Skin of body (tissue), 2 donors: ENCODE results near the gene KCNK10. TPM values are rescaled to one million over a fixed set of nuclear protein-coding genes. Genes with fewer than 3 reads are reported as not detected.

Source experiments
- DNase-seq: peaks from one replicate; lab custom pipeline; 2025; lab: John Stamatoyannopoulos, UW
- total RNA-seq: library from RNA; depleted of rRNA; stranded (reverse); fragments of >200 nt; gene quantifications from one replicate; pipeline ENCODE4 v1.2.3, GENCODE V29; 2014

Gene KCNK10
- total RNA-seq, 1 donor from 2014 or later: 0.30 TPM

DNA sequence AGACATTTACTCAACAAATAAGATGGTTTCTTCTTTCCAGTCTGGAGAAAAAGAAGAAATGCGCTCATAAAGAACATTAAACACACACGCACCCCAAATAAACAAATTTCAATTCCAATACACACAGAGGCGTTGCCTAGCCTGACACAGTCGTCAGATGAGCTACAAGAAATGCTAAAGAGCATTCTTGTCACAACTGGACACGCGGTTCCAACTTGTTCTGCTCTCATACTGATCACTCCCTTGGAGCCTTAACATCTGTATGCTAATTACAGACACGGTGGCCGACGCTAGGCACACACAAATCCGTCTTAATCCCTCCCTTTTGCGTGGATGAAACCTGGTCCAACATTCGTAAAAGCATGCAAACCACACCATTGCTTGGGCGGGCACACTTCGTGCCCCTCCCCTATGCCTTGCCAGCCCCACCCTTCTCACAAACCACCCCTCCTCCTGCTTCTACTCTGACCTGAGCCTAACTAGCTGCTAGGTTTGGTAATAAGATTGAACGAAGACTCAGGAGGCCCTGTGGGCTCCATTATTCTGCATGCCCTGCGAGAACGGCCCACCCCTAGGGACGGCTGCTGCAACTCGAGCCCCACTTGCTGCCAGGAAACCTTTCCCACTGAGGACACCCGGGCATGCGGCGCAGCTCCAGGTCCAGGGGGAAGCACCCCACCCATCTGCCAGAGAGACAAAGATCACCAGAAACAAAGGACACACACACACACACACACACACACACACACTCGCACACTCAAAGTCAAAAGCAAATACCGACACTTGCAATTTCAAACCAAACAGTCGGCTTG lies 1.2 kb downstream of the KCNK10 start:
- DNase-seq: no peak

DNA sequence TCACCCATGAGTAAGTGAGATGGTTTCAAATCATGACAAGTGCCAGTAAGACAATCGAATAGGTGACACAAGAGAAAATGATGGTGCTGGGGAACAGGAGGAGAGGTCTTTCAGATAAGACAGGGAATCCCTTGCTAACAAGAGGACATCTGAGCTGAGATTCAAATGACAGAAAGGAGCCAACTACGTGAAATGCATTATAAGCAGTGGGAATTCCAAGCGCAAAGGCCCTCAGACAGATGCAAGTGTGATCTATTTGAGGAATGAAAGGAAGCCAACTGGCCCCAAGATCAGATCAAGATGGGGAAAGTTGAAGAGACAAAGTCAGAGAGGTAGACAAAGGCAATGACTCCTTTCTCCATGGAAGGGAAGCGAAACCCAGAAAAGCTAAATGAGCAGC lies 4.7 kb downstream of the KCNK10 start:
- DNase-seq: no peak

DNA sequence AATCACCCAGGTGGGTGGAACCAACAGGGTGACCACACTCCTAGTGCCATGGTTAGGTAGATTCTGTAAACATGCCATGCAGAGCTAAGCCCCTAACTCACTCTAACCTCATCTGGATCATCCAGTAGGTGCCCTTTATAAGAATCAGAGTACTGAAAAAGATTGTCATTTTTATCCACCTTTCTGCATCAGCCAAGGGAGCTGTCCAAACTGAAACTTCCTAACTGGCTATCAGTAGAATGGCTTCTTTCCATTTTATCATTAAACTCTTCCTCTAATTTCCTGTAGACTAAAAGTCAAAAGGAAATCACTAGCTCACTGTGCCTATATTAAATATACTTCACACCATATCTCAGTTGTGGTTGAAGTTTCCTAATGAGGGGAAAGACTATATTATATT lies 6.5 kb downstream of the KCNK10 start:
- DNase-seq: no peak

DNA sequence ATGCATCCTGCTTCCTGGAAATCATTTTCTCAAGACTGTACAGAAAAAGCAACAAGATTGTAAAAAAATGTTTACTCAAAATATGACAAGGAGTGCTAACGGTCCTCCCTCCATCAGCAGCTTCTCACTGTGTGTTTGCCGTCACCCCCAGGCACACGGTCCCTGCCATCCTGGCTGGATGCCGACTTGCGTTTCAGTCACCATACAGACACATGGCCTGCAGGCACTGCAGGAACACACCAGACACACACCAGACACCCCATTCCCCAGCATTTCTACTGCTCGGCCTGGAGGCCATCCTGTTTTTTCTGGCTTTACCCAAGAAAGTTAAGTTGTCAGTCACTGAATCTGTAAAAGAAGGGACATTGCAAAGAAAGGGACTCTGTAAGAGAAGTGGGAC lies 10.8 kb downstream of the KCNK10 start:
- no peak for DNase-seq

DNA sequence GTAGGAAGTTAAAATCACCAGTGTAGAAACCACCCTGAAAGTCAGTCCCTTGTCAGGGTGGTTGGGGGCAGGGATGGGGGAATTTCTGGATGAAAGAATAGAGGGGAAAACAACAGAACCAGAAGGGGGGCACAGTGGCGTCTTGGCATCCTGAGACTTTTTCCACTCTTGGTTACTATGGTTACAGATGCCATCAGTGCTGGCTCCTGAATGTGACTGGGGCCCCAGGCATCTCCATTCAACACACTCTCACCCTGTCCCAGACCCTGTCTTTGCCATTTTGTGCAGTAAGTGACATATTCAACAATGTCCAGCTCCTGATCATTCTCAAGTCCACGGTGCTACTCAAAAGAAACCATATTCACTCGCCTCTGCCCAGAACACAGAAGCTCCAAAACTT lies 11.3 kb downstream of the KCNK10 start:
- no peak for DNase-seq

DNA sequence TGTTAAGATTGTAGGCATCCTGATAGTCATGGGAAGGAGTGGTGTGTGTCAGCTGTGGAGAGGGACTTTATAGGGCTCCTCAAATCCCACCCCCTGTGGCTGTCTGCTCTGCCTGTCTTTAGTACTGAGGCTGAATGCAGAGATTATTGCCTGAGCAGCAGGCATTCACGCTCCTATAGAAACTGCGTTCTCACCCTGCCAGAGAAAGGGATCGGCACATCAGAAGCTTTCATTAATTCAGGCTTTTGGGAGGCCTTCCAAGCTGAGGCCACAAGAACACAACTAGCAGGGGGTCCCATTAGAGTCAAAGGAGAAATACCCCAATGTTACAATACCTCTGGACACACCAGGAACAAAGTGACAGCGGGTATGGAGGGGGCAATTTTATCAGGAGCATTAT lies 12.6 kb downstream of the KCNK10 start:
- DNase-seq: no peak

DNA sequence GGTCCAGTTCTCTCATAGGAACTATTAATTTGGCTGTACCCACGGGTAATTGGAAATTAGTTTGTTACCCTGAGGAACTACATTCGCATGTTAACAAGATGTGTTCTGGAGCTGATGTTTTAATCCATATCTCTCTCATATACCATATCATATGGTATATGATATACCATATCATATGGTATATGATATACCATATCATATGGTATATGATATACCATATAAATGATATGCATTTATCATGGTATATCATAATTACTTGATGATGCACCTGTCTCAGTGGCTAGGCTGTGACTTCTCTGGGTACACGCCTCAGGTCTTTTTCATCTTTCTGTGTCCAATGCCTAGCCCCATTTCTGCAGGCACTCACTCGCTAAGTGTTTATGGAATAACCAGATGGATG lies 13.0 kb downstream of the KCNK10 start:
- no peak for DNase-seq

DNA sequence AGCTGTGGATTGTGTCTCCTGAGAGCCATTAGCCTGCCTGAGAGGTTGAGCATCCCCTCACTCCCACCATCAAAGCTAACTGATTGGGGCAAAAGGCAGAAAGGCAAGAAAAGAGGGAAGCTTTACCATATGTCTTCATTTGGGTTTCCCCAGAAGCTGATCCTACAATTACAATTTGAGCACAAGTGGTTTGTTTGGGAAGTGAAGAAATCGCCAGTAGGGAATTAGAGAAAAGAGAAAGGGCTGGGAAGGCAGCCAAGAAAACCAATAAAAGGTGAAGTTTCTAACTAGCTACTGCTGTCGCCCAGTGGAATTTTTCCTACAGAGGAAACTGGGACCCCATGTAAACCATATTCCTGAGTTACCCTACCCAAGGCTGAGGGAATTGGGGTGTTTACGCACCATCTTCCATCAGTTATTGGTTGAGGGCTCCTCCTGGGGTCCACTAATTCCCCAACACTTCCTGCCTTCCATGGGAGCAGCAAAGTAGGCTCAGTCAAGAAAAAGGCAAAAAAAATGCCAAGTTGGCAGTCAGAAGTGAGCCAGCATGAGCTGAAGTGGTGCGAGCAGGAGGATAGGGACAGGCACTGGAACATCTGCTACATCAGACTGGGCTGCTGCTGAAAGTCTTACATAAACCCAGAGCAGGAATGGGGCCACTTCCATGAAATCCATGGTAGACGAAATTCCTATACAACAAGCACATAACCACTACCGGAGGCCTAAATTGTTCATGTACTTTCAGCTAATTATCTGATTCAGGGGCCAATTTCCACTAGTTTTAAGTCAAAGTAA lies 17.3 kb downstream of the KCNK10 start:
- no peak for DNase-seq

DNA sequence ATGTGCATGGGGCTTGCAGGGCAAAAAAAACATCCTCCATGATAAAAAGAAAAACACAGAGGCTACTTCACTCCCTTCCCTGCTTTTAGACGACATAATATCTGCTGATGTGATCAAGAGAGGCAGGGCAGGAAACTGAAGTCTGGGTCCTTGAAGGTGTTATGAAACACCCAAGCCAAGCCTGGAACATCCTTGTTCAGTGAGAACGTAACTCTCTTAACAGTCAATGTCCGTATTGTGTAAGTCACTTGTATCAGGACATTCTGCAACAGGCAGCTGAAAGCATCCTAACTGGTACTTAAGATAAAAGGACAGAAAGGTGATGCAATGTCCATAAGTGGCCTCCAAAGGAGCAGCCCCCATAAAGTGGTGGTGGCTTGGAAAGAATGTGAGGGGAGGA lies 20.0 kb downstream of the KCNK10 start:
- DNase-seq: no peak

DNA sequence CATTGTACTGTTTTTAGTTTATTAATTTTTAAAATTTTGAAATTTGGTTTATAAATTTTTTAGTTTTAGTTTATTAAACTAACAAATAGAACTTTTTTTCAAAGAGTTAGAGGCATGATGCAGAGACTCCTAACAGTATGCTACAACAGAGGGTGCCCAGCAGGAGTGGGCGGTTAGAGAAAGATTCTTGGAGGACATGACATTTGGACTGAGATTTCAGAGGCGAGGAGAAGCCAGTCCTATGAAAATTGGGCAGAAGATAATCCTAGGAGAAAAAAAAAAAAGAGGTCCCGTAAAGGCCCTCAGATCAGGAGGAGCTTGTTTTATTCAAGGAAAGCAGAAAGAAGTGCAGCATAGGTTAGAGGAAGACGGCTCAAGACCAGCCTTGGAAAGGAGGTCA lies 21.7 kb downstream of the KCNK10 start:
- no peak for DNase-seq

DNA sequence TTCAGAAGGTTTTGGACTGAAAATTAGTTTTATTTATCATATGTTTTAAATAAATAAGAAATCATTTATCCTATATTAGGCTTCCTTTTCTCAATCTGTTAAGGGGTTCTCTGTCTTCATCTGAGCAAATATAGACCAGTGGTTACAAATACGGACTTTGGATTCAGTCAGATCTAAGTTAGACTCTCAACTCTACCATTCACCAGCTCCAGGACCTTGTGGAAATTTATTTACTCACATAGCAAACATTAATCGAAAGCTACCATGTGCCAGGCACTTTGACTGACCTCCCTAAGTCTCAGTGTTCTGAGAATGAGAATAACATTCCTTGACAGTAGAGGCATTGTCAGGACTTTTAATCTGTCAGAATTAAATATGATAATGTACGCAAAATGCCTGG lies 22.3 kb downstream of the KCNK10 start:
- no peak for DNase-seq

DNA sequence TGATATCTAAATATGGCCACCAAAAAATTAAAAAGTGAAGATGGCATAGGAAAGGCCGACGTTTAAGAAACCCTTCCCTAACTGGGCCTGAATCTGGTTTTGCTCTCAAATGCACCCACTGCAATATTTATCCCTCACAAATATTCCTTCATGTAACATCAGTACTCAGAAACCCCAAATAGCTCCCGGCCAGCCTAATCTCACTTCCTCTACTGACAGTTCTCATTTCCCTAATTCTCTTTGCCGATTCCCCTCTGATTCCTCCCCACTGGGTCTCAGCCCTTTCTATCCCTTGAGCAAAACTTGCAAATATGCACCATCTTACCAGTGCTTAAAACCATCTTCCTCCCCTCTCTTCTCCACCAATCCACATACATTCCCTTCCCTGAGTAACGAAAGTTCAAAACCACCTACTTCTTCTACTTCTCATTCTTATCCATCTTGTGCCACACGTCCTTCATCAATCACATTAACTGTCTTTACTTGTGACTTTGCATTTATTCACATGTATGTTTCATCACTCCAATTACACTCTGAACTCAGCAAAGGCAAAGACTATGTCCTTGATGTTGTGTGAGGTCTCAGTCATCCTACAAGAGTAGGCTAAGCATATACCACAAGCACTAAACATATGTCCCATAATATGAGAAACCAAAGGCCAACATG lies 23.1 kb downstream of the KCNK10 start:
- DNase-seq: no peak

DNA sequence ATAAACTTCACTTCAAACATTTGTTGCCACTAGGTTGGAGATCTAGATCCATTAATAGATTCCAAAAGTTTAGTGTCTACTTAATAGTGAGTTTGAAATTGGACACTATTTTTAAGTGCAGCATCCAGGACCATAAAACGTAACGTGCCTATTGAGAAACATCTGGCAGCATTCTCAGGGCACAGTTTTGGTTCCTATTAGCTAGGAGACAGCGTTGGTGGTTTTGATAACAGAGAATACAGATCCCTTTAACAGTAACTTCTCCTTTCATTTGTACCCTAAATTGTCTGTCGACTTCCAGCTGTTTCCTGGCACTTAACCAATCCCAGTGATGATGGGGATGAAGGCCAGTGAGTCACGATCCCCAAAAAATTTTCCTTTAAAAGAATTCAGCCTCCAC lies 25.8 kb downstream of the KCNK10 start:
- no peak for DNase-seq

DNA sequence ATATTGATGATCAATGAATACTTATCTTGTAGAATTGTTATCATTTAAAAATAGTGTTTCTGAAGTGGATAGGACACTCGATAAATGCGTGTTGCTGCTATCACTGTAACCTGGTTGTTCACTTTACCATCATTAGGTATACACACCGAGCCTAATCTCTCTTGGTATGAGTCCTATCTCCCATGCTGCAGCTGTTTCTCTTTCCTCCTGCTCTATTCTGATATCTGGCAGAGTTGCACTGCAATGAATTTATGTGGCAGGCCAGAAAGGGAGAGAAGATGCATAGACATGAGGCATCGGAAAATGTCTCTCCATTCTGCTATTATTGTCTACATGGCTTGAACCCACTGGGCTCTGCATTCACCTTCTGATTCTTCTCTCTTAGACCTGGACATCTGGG lies 26.7 kb downstream of the KCNK10 start:
- DNase-seq: no peak

DNA sequence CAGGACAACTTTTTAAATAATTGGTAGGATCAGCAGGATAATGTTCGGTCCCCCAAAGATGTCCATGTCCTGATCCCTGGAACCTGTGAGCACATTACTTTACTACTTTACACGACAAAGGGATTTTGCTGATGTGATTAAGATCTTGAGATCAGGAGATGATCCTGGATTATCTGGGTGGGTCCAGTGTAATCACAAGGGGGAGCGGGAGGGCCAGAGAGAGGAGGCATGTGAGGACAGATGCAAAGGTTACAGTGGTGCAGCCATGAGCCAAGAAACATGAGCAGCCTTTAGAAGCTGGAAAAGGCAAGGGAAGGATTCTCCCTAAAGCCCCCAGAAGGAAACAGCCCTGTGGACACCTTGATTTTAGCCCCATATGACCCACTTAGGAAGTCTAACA lies 33.1 kb downstream of the KCNK10 start:
- DNase-seq: no peak

DNA sequence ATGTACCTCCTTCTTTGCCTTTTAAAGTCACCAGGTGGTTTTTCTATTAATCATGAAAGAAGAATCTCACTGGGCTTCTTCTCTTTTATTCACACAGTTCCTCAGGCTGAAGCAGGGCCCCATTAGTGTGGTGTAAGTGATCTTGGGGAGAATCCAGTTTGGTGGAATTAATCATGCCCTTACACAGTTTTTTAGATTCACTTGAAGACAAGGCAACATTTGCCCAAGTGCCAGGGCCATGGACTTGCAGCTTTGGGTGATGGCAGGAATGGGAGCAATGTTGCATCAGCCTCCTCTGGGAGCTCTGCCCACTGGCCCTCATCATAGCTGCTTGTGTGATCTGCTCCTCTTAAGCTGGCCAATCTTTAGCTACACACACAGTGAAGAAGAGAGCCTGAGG lies 33.8 kb downstream of the KCNK10 start:
- no peak for DNase-seq

DNA sequence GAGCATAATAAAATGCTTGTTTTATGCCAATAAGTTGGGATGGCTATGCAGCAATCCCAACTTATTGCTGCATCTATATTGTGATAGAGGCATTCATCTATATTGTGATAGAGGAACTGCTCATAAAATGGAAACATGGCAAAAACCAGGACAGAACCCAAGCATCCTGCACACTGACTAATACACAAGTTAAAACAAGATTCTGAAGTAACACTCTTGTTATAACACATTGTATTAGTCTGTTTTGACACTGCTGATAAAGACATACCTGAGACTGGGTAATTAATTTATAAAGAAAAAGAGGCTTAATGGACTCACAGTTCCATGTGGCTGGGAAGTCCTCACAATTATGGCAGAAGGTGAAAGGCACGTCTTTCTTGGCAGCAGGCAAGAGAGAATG lies 36.8 kb downstream of the KCNK10 start:
- DNase-seq: no peak

DNA sequence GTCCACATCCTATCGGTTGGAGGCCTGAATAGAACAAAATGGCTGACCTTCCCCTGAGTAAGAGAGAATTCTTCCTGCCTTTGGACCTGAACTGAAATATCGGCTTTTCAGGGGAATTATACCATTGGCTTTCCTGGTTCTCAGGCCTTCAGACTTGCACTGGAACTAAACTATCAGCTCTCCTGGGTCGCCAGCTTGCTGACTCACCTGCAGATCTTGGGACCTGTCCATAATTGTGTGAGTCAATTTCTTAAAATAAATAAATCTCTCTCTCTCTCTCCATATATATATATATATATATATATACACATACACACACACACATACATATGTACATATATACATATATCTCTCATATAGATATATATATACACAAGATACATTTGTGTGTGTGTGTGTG lies 41.6 kb downstream of the KCNK10 start:
- no peak for DNase-seq

DNA sequence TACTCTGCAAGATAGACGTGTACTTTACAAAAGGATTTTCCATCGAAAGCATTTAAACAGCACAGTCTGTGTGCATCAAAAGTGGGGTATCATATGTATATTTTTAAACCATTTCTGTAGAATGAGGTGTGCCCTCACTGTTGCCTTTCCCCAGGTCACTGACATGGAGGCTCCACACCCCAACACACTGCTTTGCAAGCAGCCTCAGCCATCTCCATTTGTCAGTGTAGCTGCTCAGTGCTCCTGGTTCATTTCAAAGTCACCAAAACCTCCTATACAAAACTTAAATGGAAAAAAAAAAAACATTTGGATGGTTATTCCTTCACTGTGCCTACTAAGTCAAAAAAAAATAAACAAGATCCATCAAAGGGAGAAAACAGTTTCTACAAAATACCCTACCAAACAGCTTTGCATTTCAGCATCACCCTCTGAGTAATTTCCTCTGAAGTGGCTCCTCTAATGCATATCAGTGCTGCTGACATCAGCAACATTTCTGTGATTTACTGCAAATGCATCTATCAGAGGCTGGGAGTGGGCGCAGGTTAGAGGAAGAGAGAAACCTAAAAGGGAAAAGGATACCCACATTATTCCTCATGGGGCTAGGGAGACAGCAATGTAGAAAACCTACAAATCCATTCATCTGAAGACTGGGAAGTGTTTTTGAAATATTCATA lies 46.0 kb downstream of the KCNK10 start:
- no peak for DNase-seq

DNA sequence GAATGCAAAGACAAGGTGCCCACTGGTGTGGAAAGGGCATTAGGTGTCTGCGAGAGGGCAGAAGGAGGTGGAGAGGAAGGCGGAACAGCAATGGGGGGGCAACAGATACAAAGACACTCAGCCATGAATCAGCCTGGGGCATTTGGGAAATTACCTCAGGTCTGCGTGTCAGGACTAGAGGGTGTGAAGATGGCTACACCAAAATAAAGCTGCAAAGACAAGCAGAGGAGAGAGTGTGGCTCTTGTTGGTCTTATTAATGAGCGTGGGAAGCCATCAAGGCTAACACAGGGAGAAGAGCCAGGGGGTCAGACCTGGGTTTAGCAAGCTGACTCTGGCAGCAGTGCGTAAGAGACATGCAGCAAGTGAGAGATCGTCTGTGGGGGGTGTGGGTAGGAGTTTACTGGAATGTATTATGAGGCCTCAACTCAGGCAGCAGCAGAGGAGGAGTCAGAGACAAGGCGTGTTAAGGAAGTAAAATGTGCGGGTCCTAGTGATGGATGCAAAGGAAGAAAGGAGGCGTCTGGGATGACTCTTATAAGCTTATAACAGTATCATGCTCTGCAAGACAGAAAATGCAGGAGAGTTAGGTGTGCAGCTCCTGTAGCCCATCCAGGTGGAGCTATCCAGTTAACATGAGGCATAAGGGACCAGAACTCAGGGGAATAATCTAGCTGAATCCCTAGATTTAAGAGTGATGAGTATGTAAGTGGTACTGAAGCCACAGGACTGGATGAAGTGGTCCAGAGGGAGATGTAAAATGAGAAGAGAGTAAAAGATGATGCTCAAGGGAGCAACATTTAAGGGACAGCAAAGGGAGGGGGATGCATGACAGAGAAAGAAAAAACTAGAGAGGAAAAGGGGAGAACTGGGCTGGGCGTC lies 50.4 kb downstream of the KCNK10 start:
- DNase-seq: no peak

DNA sequence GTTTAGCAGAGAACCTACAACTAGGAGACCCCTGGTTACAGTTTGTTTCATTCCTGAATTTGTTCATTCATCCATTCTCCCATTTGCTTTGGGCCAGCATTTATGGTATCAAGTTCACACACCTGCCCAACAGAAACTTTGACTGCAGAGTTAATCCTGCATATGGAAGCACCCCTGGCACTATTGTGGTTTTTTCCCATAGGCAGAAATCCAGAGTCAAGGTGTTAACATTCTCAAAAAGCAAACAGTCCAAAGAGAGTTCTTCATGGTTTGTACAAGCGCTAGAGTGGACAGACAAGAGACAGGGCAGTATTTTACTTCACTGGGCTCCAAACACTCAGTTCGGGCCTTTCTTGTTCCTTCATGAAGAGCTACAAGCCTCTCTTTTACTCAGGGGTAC lies 51.9 kb downstream of the KCNK10 start:
- DNase-seq: no peak
